Kidney epithelial cell (primary cell): ENCODE results near the gene AGR3. TPM values are rescaled to one million over a fixed set of nuclear protein-coding genes. Genes with fewer than 3 reads are reported as not detected.

Experiments used
- DNase-seq: peaks from one replicate; pipeline ENCODE4 v3.0.0-alpha.2; 2010; ENCODE audit warnings: low read depth
- H3K27me3 ChIP-seq: 2 replicates; pipeline ENCODE4 v1.6.0; 2011; ENCODE audit warnings: low read length; ENCODE audit not compliant: control insufficient read depth, insufficient read depth
- H3K36me3 ChIP-seq: 2 replicates; pipeline ENCODE4 v1.5.1; 2011; ENCODE audit warnings: low read length; ENCODE audit not compliant: control insufficient read depth, insufficient read depth
- H3K4me3 ChIP-seq: 2 replicates; pipeline ENCODE4 v1.5.1; 2011; ENCODE audit warnings: low read depth, mild to moderate bottlenecking, control low read depth, low read length
- total RNA-seq: library from RNA; depleted of rRNA; stranded (reverse); fragments of >200 nt; gene quantifications from 2 replicates; pipeline ENCODE4 v1.2.3, GENCODE V29; 2015
- TF ChIP-seq, protein P1 (sequence below): IDR thresholded peaks from 2 replicates; pipeline ENCODE4 v1.5.1; 2011; ENCODE audit warnings: mild to moderate bottlenecking, moderate library complexity, low read length, control low read depth, inconsistent platforms; ENCODE audit not compliant: insufficient read depth, poor library complexity, severe bottlenecking

AGR3 gene
- total RNA-seq, 1 donor from 2014 or later, result not detected

DNA sequence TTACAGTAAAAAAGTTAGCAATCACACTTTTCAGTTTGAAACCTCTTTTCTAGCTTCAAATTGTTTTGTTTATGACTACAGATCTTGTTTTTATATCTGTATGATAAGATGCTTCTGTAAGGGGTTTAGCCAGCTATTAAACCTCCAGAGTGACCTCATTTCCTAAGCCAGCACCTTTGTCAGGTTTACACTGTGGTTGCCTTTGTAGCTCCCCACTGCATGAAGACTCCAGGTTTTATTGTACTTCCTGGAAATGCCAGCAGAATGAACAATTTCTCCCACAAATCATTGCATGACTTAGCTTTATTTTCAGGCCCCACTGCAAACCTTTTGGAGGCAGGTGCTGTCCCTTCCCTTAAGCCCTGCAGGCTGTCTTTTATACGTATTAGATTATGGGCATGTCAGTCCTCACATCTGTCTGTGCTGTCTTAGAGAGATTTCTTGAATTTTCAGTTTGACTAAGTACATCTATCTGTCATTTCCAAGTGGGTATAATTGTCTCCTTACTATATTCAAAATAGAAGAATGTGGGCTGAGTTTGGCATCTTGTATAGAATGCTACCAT is 8.2 kb upstream of the AGR3 start:
- TF ChIP-seq, protein P1, sequence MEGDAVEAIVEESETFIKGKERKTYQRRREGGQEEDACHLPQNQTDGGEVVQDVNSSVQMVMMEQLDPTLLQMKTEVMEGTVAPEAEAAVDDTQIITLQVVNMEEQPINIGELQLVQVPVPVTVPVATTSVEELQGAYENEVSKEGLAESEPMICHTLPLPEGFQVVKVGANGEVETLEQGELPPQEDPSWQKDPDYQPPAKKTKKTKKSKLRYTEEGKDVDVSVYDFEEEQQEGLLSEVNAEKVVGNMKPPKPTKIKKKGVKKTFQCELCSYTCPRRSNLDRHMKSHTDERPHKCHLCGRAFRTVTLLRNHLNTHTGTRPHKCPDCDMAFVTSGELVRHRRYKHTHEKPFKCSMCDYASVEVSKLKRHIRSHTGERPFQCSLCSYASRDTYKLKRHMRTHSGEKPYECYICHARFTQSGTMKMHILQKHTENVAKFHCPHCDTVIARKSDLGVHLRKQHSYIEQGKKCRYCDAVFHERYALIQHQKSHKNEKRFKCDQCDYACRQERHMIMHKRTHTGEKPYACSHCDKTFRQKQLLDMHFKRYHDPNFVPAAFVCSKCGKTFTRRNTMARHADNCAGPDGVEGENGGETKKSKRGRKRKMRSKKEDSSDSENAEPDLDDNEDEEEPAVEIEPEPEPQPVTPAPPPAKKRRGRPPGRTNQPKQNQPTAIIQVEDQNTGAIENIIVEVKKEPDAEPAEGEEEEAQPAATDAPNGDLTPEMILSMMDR, result no peak
- Histone ChIP-seq H3K27me3 (no peaks in the 10 kb centered on the region), H3K36me3 (no peaks in the 10 kb centered on the region), H3K4me3 (no peak overlapping the region)
- DNase-seq, result no peak

DNA sequence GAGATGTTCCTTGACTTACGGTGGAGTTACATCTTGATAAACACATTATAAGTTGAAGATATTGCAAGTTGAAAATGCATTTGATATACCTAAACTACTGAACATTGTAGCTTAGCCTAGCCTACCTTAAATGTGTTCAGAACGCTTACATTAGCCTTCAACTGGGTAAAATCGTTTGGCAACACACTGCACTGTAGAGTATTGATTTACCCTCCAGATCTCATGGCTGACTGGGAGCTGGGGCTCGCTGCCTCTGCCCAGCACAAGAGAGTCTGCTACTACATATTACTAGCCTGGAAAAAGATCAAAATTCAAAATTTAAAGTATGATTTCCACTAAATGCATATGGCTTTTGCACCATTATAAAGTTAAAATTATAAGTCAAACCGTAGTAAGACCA is 7.5 kb upstream of the AGR3 start:
- TF ChIP-seq, protein P1, result no peak

GRCh38 chr7:16883918-16884317 is 2.1 kb upstream of the AGR3 start:
- no peak overlapping the region for H3K4me3 ChIP-seq
- H3K36me3 ChIP-seq, result no peaks in the 10 kb centered on the region
- TF ChIP-seq, protein P1, result no peak
- no peak for DNase-seq
- no peaks in the 10 kb centered on the region for H3K27me3 ChIP-seq

More for the DNA sequence above, 7.5 kb upstream of the AGR3 start:
- H3K36me3 ChIP-seq, result no peaks in the 10 kb centered on the region
- no peak for DNase-seq
- no peaks in the 10 kb centered on the region for H3K27me3 ChIP-seq
- no peak overlapping the region for H3K4me3 ChIP-seq

- H3K27me3 ChIP-seq, result no peaks in the 10 kb centered on the region
- DNase-seq, result no peak
- H3K36me3 ChIP-seq, result no peaks in the 10 kb centered on the region
- TF ChIP-seq, protein P1, result no peak
- H3K4me3 ChIP-seq, result no peak overlapping the region
Measured at GRCh38 chr7:16880554-16880953, 1.2 kb downstream of the AGR3 start.

DNA sequence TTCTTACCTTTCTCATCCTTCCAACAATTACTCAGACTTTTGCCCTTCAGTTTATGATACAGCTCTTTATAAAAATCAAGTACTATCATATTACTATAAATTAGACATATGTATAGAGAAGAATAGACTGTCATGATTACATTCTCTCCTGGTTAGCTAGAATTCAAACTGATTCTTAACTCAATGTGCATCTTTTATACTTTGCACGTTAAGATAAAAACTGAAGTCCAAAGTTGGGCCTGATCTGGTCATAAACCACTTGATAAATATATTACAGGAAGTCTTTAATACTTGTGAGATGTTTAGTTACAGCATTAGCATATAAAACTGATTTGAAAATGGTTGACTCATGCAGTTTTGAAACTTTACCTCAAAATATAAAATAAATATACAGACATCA is 2.6 kb downstream of the AGR3 start:
- Histone ChIP-seq H3K36me3 (no peaks in the 10 kb centered on the region), H3K27me3 (no peaks in the 10 kb centered on the region), H3K4me3 (no peak overlapping the region)
- no peak for DNase-seq
- TF ChIP-seq, protein P1, result no peak

DNA sequence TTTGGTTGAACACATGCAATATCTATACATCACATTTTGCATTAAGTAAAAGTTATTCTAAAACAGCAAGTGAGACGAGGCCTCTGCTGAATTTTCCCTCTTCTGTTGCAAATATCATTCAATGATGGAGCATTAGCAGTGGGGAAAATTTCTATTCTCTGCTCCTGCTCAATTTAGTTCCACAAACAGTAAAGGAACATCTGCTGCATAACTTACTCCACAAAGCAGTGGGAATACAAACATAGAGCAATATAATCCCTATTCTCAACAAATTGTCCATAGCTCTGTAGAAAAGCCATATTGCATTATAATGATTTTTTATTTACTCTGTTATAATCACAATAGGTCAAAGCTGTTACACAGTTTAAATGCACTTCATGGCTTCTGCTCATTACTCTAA is 5.9 kb downstream of the AGR3 start:
- H3K27me3 ChIP-seq, result no peaks in the 10 kb centered on the region
- no peaks in the 10 kb centered on the region for H3K36me3 ChIP-seq
- TF ChIP-seq, protein P1, result no peak
- no peak for DNase-seq
- H3K4me3 ChIP-seq, result no peak overlapping the region
